Measurements from ENCODE around the gene ERN2.

The ERN2 gene

DNA sequence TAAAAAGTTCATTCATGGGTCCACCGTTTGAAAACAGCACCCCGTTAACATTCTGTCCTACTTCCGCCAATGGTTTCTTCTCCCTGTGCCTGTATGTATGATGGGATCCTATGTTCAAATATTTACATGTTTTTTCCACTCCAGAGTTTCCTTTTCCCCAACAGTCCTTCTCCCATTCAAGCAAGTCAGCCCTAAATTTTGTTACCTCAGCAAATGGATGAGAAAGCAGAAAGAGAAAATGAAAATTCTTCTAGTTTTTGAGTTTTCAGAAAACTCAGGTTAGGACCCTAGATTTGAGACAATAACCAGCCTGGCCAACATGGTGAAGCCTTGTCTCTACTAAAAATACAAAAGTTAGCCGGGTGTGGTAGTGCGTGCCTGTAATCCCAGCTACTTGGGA lies 3.5 kb upstream of the ERN2 start:
- H3K9me3 ChIP-seq (ENCODE audit: control insufficient read depth, low read length): no peaks in the 10 kb centered on the region
- H3K4me1 ChIP-seq (ENCODE audit: control insufficient read depth, insufficient read depth, low read length, poor library complexity, severe bottlenecking): no peaks in the 10 kb centered on the region
- no peak overlapping the region for H3K4me3 ChIP-seq (ENCODE audit: extremely low read depth, insufficient read depth, low read length, poor library complexity, severe bottlenecking)
- no peaks in the 10 kb centered on the region for H3K36me3 ChIP-seq (ENCODE audit: control insufficient read depth, insufficient read depth, low read length)
- H3K27ac ChIP-seq (ENCODE audit: low read depth, low read length, severe bottlenecking): no peak overlapping the region
- 77 to 93% methylated on average over 2 of the region's 5 CpGs for WGBS, 2 experiments (ENCODE audit: insufficient coverage in 2 of 2)

DNA sequence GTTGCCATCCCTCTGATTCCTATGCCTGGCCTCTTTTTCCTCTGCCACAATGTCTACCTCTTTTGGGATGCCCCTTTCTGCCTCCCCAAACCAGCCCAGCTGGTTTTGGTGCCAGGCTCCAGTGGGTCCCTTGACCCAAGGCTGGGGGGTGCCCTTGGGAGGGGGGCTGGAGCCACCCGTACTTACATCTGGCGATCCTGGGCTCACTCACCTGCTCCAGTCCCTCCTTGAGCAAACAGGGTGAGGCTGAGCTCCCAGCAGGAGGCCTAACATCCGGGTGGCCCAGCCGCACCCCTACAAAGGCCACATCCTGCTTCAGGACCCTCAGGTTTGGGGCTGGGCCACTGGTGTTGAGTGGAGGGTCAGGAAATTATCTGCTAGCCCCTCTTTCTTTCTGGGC lies 1.2 kb downstream of the ERN2 start:
- H3K36me3 ChIP-seq (ENCODE audit: control insufficient read depth, insufficient read depth, low read length): no peaks in the 10 kb centered on the region
- peaks cover 12% of the 10 kb centered on the region for H3K9me3 ChIP-seq (ENCODE audit: control insufficient read depth, low read length)
- 88 to 90% methylated on average over 2 to 3 of the region's 4 CpGs for WGBS, 2 experiments (ENCODE audit: insufficient coverage in 2 of 2)
- no peak overlapping the region for H3K4me3 ChIP-seq (ENCODE audit: extremely low read depth, insufficient read depth, low read length, poor library complexity, severe bottlenecking)
- no peaks in the 10 kb centered on the region for H3K4me1 ChIP-seq (ENCODE audit: control insufficient read depth, insufficient read depth, low read length, poor library complexity, severe bottlenecking)
- H3K27ac ChIP-seq (ENCODE audit: low read depth, low read length, severe bottlenecking): no peak overlapping the region

GRCh38 chr16:23710504-23710903 lies 2.5 kb downstream of the ERN2 start:
- Histone ChIP-seq H3K36me3 (ENCODE audit: control insufficient read depth, insufficient read depth, low read length) (no peaks in the 10 kb centered on the region), H3K4me3 (ENCODE audit: extremely low read depth, insufficient read depth, low read length, poor library complexity, severe bottlenecking) (no peak overlapping the region), H3K27ac (ENCODE audit: low read depth, low read length, severe bottlenecking) (no peak overlapping the region), H3K4me1 (ENCODE audit: control insufficient read depth, insufficient read depth, low read length, poor library complexity, severe bottlenecking) (no peaks in the 10 kb centered on the region), H3K9me3 (ENCODE audit: control insufficient read depth, low read length) (peaks cover 12% of the 10 kb centered on the region)
- WGBS, 2 experiments (ENCODE audit: insufficient coverage in 2 of 2): 96% methylated on average over 3 of the region's 3 CpGs; no CpG with 5 or more reads in 1 of the 2 experiments

DNA sequence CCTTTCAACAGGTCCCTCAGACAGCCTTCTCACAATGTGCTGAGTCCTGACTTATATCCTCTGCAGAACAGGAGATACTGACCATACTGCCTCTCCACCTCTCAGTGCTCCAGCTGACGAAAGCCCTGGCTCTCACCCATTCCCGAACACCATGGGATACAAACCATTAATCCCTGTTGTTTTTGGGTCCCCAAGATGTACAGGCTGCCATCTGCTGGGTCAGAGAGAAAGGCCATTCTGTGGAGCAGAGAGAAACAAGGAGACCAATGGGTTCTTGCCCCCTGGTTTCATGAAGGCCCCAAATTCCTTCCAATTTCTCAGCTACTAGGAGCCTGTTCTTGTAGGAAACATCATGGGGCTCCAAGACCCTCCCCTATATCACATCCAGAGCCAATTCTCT lies 3.0 kb downstream of the ERN2 start:
- H3K4me1 ChIP-seq (ENCODE audit: control insufficient read depth, insufficient read depth, low read length, poor library complexity, severe bottlenecking): no peaks in the 10 kb centered on the region
- H3K36me3 ChIP-seq (ENCODE audit: control insufficient read depth, insufficient read depth, low read length): no peaks in the 10 kb centered on the region
- H3K4me3 ChIP-seq (ENCODE audit: extremely low read depth, insufficient read depth, low read length, poor library complexity, severe bottlenecking): no peak overlapping the region
- peaks cover 12% of the 10 kb centered on the region for H3K9me3 ChIP-seq (ENCODE audit: control insufficient read depth, low read length)
- WGBS, 2 experiments (ENCODE audit: insufficient coverage in 2 of 2): 92% methylated on average over 2 of the region's 2 CpGs; no CpG with 5 or more reads in 1 of the 2 experiments
- no peak overlapping the region for H3K27ac ChIP-seq (ENCODE audit: low read depth, low read length, severe bottlenecking)

DNA sequence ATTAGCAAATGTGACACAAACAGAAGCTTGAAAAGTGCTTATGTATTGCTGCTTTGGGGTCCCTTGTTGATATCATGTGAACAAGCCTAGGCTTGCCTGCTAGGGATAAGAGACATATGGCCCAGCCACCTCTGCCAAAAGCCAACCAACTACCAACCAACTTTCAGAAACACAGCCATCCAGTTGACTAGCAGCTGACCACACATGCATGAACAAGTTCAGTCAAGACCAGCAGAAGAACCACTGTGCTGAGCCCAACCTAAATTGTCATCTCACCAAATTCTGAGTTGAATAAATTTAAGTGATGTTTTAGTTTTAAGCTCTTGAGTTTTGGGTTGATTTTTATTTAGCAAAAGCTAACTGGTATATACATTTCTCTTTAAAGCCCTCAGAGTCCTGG lies 3.5 kb downstream of the ERN2 start:
- H3K4me3 ChIP-seq (ENCODE audit: extremely low read depth, insufficient read depth, low read length, poor library complexity, severe bottlenecking): no peak overlapping the region
- no peak overlapping the region for H3K27ac ChIP-seq (ENCODE audit: low read depth, low read length, severe bottlenecking)
- peaks cover 12% of the 10 kb centered on the region for H3K9me3 ChIP-seq (ENCODE audit: control insufficient read depth, low read length)

GRCh38 chr16:23706439-23706838 lies 6.6 kb downstream of the ERN2 start:
- peaks cover 17% of the 10 kb centered on the region for H3K9me3 ChIP-seq (ENCODE audit: control insufficient read depth, low read length)
- H3K27ac ChIP-seq (ENCODE audit: low read depth, low read length, severe bottlenecking): no peak overlapping the region
- no peaks in the 10 kb centered on the region for H3K36me3 ChIP-seq (ENCODE audit: control insufficient read depth, insufficient read depth, low read length)
- WGBS, 2 experiments (ENCODE audit: insufficient coverage in 2 of 2): 90 to 100% methylated on average over 4 of the region's 4 CpGs
- H3K4me1 ChIP-seq (ENCODE audit: control insufficient read depth, insufficient read depth, low read length, poor library complexity, severe bottlenecking): no peaks in the 10 kb centered on the region
- no peak overlapping the region for H3K4me3 ChIP-seq (ENCODE audit: extremely low read depth, insufficient read depth, low read length, poor library complexity, severe bottlenecking)

More for the DNA sequence above, 3.5 kb downstream of the ERN2 start:
- Histone ChIP-seq H3K36me3 (ENCODE audit: control insufficient read depth, insufficient read depth, low read length) (no peaks in the 10 kb centered on the region), H3K4me1 (ENCODE audit: control insufficient read depth, insufficient read depth, low read length, poor library complexity, severe bottlenecking) (no peaks in the 10 kb centered on the region)

DNA sequence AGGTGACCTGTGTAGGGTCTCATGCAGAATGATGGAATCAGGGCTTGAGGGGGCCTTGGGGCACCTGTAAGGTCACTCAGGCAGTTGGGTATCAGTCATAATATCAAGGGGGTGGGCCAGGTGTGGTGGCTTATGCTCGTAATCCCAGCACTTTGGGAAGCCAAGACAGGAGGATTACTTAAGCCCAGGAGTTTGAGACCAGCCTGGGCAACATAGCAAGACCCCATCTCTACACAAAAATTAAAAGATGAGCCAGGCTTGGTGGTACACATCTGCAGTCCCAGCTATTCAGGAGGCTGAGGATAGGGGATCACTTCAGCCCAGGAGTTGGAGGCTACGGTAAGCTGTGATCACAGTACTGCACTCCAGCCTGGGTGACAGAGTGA lies 7.5 kb downstream of the ERN2 start:
- H3K27ac ChIP-seq (ENCODE audit: low read depth, low read length, severe bottlenecking): no peak overlapping the region
- WGBS, 2 experiments (ENCODE audit: insufficient coverage in 2 of 2): 80 to 100% methylated on average over 1 of the region's 2 CpGs
- H3K9me3 ChIP-seq (ENCODE audit: control insufficient read depth, low read length): peaks cover 17% of the 10 kb centered on the region
- no peaks in the 10 kb centered on the region for H3K4me1 ChIP-seq (ENCODE audit: control insufficient read depth, insufficient read depth, low read length, poor library complexity, severe bottlenecking)
- no peak overlapping the region for H3K4me3 ChIP-seq (ENCODE audit: extremely low read depth, insufficient read depth, low read length, poor library complexity, severe bottlenecking)
- no peaks in the 10 kb centered on the region for H3K36me3 ChIP-seq (ENCODE audit: control insufficient read depth, insufficient read depth, low read length)

GRCh38 chr16:23704772-23705516 lies 8.1 kb downstream of the ERN2 start:
- H3K4me3 ChIP-seq (ENCODE audit: extremely low read depth, insufficient read depth, low read length, poor library complexity, severe bottlenecking): no peak overlapping the region
- no peak overlapping the region for H3K27ac ChIP-seq (ENCODE audit: low read depth, low read length, severe bottlenecking)
- H3K36me3 ChIP-seq (ENCODE audit: control insufficient read depth, insufficient read depth, low read length): no peaks in the 10 kb centered on the region
- peaks cover 15% of the 10 kb centered on the region for H3K9me3 ChIP-seq (ENCODE audit: control insufficient read depth, low read length)
- WGBS, 2 experiments (ENCODE audit: insufficient coverage in 2 of 2): 90% methylated on average over 17 to 22 of the region's 22 CpGs
- H3K4me1 ChIP-seq (ENCODE audit: control insufficient read depth, insufficient read depth, low read length, poor library complexity, severe bottlenecking): no peaks in the 10 kb centered on the region

DNA sequence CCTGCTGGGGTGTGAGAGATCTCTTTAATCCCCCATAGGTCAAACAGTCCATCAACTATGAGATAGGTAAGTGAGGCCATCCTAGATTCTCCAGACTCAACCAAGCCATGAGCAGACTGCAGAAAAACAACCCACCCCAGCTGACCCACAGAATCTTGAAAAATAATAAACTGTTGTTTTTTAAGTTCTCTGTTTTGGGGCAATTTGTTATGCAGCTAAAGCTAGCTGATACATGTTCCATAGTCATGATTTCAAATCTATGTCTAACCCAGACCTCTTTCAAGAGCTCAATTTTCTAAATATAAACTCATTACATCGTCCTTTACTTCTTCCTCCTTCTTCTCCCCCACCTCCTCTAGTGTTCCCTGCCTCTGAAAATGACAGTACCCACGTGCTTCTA lies 10.1 kb downstream of the ERN2 start:
- 73 to 79% methylated on average over 2 of the region's 2 CpGs for WGBS, 2 experiments (ENCODE audit: insufficient coverage in 2 of 2)
- Histone ChIP-seq H3K36me3 (ENCODE audit: control insufficient read depth, insufficient read depth, low read length) (no peaks in the 10 kb centered on the region), H3K4me1 (ENCODE audit: control insufficient read depth, insufficient read depth, low read length, poor library complexity, severe bottlenecking) (no peaks in the 10 kb centered on the region)

GRCh38 chr16:23701045-23701444 lies 12.0 kb downstream of the ERN2 start:
- Histone ChIP-seq H3K9me3 (ENCODE audit: control insufficient read depth, low read length) (peaks cover 6% of the 10 kb centered on the region), H3K4me1 (ENCODE audit: control insufficient read depth, insufficient read depth, low read length, poor library complexity, severe bottlenecking) (no peaks in the 10 kb centered on the region), H3K4me3 (ENCODE audit: extremely low read depth, insufficient read depth, low read length, poor library complexity, severe bottlenecking) (no peak overlapping the region), H3K36me3 (ENCODE audit: control insufficient read depth, insufficient read depth, low read length) (no peaks in the 10 kb centered on the region), H3K27ac (ENCODE audit: low read depth, low read length, severe bottlenecking) (no peak overlapping the region)
- 67 to 72% methylated on average over 5 of the region's 8 CpGs for WGBS, 2 experiments (ENCODE audit: insufficient coverage in 2 of 2)

More for the DNA sequence above, 10.1 kb downstream of the ERN2 start:
- Histone ChIP-seq H3K27ac (ENCODE audit: low read depth, low read length, severe bottlenecking) (no peak overlapping the region), H3K9me3 (ENCODE audit: control insufficient read depth, low read length) (peaks cover 6% of the 10 kb centered on the region), H3K4me3 (ENCODE audit: extremely low read depth, insufficient read depth, low read length, poor library complexity, severe bottlenecking) (no peak overlapping the region)

GRCh38 chr16:23700509-23700908 lies 12.5 kb downstream of the ERN2 start:
- Histone ChIP-seq H3K4me3 (ENCODE audit: extremely low read depth, insufficient read depth, low read length, poor library complexity, severe bottlenecking) (no peak overlapping the region), H3K9me3 (ENCODE audit: control insufficient read depth, low read length) (peaks cover 6% of the 10 kb centered on the region), H3K36me3 (ENCODE audit: control insufficient read depth, insufficient read depth, low read length) (no peaks in the 10 kb centered on the region), H3K27ac (ENCODE audit: low read depth, low read length, severe bottlenecking) (no peak overlapping the region), H3K4me1 (ENCODE audit: control insufficient read depth, insufficient read depth, low read length, poor library complexity, severe bottlenecking) (no peaks in the 10 kb centered on the region)
- WGBS, 2 experiments (ENCODE audit: insufficient coverage in 2 of 2): 33 to 59% methylated on average over 7 of the region's 8 CpGs

All from mesodermal cell (in vitro differentiated cells).